IMR-90 (cell line): ENCODE data around the gene TM7SF3. TPM values are rescaled to one million over a fixed set of nuclear protein-coding genes. Genes with fewer than 3 reads are reported as not detected.

ENCODE experiments used
- ATAC-seq: fragments of 200-7000 bp; cut with Tn5 transposase; 2 replicates; pipeline ENCODE4 v1.9.1; 2020; ENCODE audit warnings: low read depth, mild to moderate bottlenecking, moderate library complexity
- BruUV-seq: library from RNA; stranded (reverse); fragments of 400-500 nt; replicated peaks from 2 replicates; lab custom pipeline; 2021; lab: Mats Ljungman, UMichigan
- CTCF ChIA-PET: fragments of 300-600 bp; formaldehyde crosslinking; extraction: SDS; loops from one replicate; lab custom pipeline; 2021; ENCODE audit warnings: antibody characterized with exemption; lab: Yijun Ruan, JAX
- POLR2A ChIA-PET: fragments of 300-600 bp; sonication (Branson Sonifier 250); formaldehyde crosslinking; loops from one replicate; lab custom pipeline; 2022; ENCODE audit warnings: antibody characterized with exemption; ENCODE audit not compliant: unreplicated experiment; lab: Charles Lee
- DNase-seq: peaks from one replicate; pipeline ENCODE4 v3.0.0; 2013
- H2AFZ ChIP-seq: replicated peaks from 2 replicates; pipeline ENCODE3; 2013; ENCODE audit warnings: low read length, mild to moderate bottlenecking; ENCODE audit not compliant: poor library complexity
- H2AK5ac ChIP-seq: 2 replicates; pipeline ENCODE4 v1.6.1; 2013; ENCODE audit warnings: low read depth, low read length, inconsistent platforms
- H2AK9ac ChIP-seq: replicated peaks from 2 replicates; pipeline ENCODE3; 2013; ENCODE audit warnings: mild to moderate bottlenecking, low read depth, low read length, moderate library complexity; ENCODE audit not compliant: poor library complexity
- H2BK120ac ChIP-seq: 2 replicates; pipeline ENCODE4 v1.6.1; 2013; ENCODE audit warnings: low read depth, low read length, inconsistent platforms
- H2BK15ac ChIP-seq: 3 replicates; pipeline ENCODE4 v1.6.1; 2013; ENCODE audit warnings: low read depth, low read length, inconsistent platforms
- H2BK20ac ChIP-seq: 2 replicates; pipeline ENCODE4 v1.6.1; 2013; ENCODE audit warnings: low read depth, mild to moderate bottlenecking, inconsistent platforms, low read length, moderate library complexity
- H2BK5ac ChIP-seq: 2 replicates; pipeline ENCODE4 v1.6.1; 2013; ENCODE audit warnings: mild to moderate bottlenecking, low read depth, low read length, inconsistent platforms; ENCODE audit not compliant: poor library complexity, severe bottlenecking
- H3K14ac ChIP-seq: replicated peaks from 2 replicates; pipeline ENCODE4 v1.6.1; 2013; ENCODE audit warnings: low read depth, low read length, inconsistent platforms
- H3K18ac ChIP-seq: 2 replicates; pipeline ENCODE4 v1.6.1; 2013; ENCODE audit warnings: low read depth, low read length, control low read depth
- H3K23ac ChIP-seq: 2 replicates; pipeline ENCODE4 v1.6.1; 2013; ENCODE audit warnings: low read depth, low read length, inconsistent platforms
- H3K27ac ChIP-seq: 2 replicates; pipeline ENCODE4 v1.5.1; 2013; ENCODE audit warnings: mild to moderate bottlenecking, control low read depth, low read length; ENCODE audit not compliant: insufficient read depth
- H3K27me3 ChIP-seq: 2 replicates; pipeline ENCODE4 v1.6.1; 2013; ENCODE audit warnings: low read length; ENCODE audit not compliant: control insufficient read depth, insufficient read depth
- H3K36me3 ChIP-seq: 2 replicates; pipeline ENCODE4 v1.6.1; 2013; ENCODE audit warnings: low read length, mixed read lengths; ENCODE audit not compliant: control insufficient read depth, insufficient read depth
- H3K4ac ChIP-seq: 2 replicates; pipeline ENCODE4 v1.6.1; 2013; ENCODE audit warnings: low read depth, low read length, inconsistent platforms
- H3K4me1 ChIP-seq: 2 replicates; pipeline ENCODE4 v1.6.1; 2013; ENCODE audit warnings: low read length, mixed read lengths; ENCODE audit not compliant: control insufficient read depth, insufficient read depth
- H3K4me2 ChIP-seq: 2 replicates; pipeline ENCODE4 v1.6.1; 2013; ENCODE audit warnings: low read depth, mild to moderate bottlenecking, control low read depth, low read length, moderate library complexity
- H3K4me3 ChIP-seq: 2 replicates; pipeline ENCODE4 v1.5.1; 2013; ENCODE audit warnings: low read depth, mild to moderate bottlenecking, control low read depth, low read length, moderate library complexity; ENCODE audit not compliant: insufficient read depth
- H3K56ac ChIP-seq: 2 replicates; pipeline ENCODE4 v1.6.1; 2013; ENCODE audit warnings: low read length, inconsistent platforms; ENCODE audit not compliant: insufficient read depth; ENCODE audit errors: extremely low read depth
- H3K79me1 ChIP-seq, 2 experiments: 2 replicates each; pipeline ENCODE4 v1.6.1; 2013; ENCODE audit warnings: low read length in 2 of 2, inconsistent platforms in 1 of 2, low read depth in 1 of 2
- H3K9ac ChIP-seq: 2 replicates; pipeline ENCODE4 v1.6.1; 2013; ENCODE audit warnings: low read depth, low read length, control low read depth
- H3K9me1 ChIP-seq: 2 replicates; pipeline ENCODE4 v1.6.1; 2013; ENCODE audit warnings: low read length, inconsistent platforms; ENCODE audit not compliant: insufficient read depth
- H3K9me3 ChIP-seq: 2 replicates; pipeline ENCODE4 v1.6.1; 2013; ENCODE audit warnings: low read length; ENCODE audit not compliant: control insufficient read depth, insufficient read depth
- H4K20me1 ChIP-seq: 2 replicates; pipeline ENCODE4 v1.6.1; 2013; ENCODE audit warnings: low read length, inconsistent platforms; ENCODE audit not compliant: insufficient read depth
- H4K5ac ChIP-seq: 2 replicates; pipeline ENCODE4 v1.6.1; 2013; ENCODE audit warnings: mild to moderate bottlenecking, low read depth, low read length, control low read depth
- H4K8ac ChIP-seq, 2 experiments: 2 replicates each; pipeline ENCODE4 v1.6.1; 2013; ENCODE audit warnings: low read depth in 2 of 2, low read length in 2 of 2, control low read depth in 1 of 2, inconsistent platforms in 1 of 2
- H4K91ac ChIP-seq: 2 replicates; pipeline ENCODE4 v1.6.1; 2013; ENCODE audit warnings: low read depth, low read length, inconsistent platforms; ENCODE audit not compliant: insufficient read depth
- CHD1 ChIP-seq: IDR thresholded peaks from 2 replicates; pipeline ENCODE4 v1.6.1; 2012; ENCODE audit warnings: low read depth, low read length, improper control_type of control experiment
- RAD21 ChIP-seq: IDR thresholded peaks from 2 replicates; pipeline ENCODE4 v1.6.1; 2012; ENCODE audit warnings: low read length, improper control_type of control experiment
- whole genome bisulfite sequencing, 2 experiments: methylation state at CpG; one replicate each; pipeline versions ENCODE4 v1.1.5 to v1.1.7; 2013; ENCODE audit warnings: missing lambda C conversion rate in 2 of 2; ENCODE audit not compliant: insufficient read length in 1 of 2; ENCODE audit errors: extremely low coverage in 2 of 2; 5-methylcytosine and 5-hydroxymethylcytosine counted together
- dilution Hi-C: fragments of 300-500 bp; cut with HindIII; formaldehyde crosslinking; loops from one replicate; pipeline ENCODE4 v1.14.3; 2018; ENCODE audit warnings: low sequenced_read_pairs; ENCODE audit not compliant: unreplicated experiment
- in situ Hi-C: fragments of 300-500 bp; cut with MboI; formaldehyde crosslinking; loops from 3 replicates; pipeline ENCODE4 v1.14.3; 2019; ENCODE audit warnings: low sequenced_read_pairs, inconsistent platforms, mixed read lengths
- intact Hi-C: fragments of 100-400 bp; cut with micrococcal nuclease; formaldehyde crosslinking; loops from 2 replicates; pipeline ENCODE4 v1.10.0; 2022
- polyA plus RNA-seq, 3 experiments: library from polyadenylated mRNA; depleted of rRNA; stranded (reverse); fragments of >200 nt; gene quantifications; 2 replicates each; pipeline ENCODE4 v1.2.3, GENCODE V29; 2012; ENCODE audit warnings: low replicate concordance in 1 of 3
- total RNA-seq: library from RNA; depleted of rRNA; stranded (reverse); fragments of >200 nt; gene quantifications from 2 replicates; pipeline ENCODE4 v1.2.3, GENCODE V29; 2012

TM7SF3 gene
- total and polyA plus RNA-seq, 2 of the 4 experiments (the other 2 are of a cell fraction), result 35.3 to 46.6 TPM

GRCh38 chr12:26954027-26954426 lies 60.2 kb downstream of the TM7SF3 start:
- ATAC-seq, result no peak
- Histone ChIP-seq H3K27me3 (no peaks in the 10 kb centered on the region), H2AK9ac (no peak overlapping the region), H3K9ac (no peak overlapping the region), H3K56ac (no peak overlapping the region), H2BK5ac (no peak overlapping the region), H2BK120ac (no peak overlapping the region), H3K18ac (no peak overlapping the region), H3K14ac (no peak overlapping the region), H4K20me1 (peaks cover 12% of the 10 kb centered on the region), H3K4me1 (no peaks in the 10 kb centered on the region), H4K8ac (no peak overlapping the region), H3K4ac (no peak overlapping the region), H3K9me1 (peaks cover 2% of the 10 kb centered on the region; the same call in 1 of the 2 replicates), H3K4me3 (no peak overlapping the region), H2AK5ac (no peak overlapping the region), H3K9me3 (0 out of 2 replicates have a peak, but pooled peaks cover 2% of the 10 kb centered on the region), H3K23ac (no peak overlapping the region), H3K27ac (no peak overlapping the region), H4K5ac (no peak overlapping the region), H3K36me3 (peaks cover 9% of the 10 kb centered on the region), H4K91ac (no peak overlapping the region), H3K79me1 (peaks cover 23 to 29% of the 10 kb centered on the region in 2 experiments), H3K4me2 (no peak overlapping the region), H2BK20ac (no peak overlapping the region), H2AFZ (no peak overlapping the region), H2BK15ac (no peak overlapping the region)
- no CpG with 5 or more reads among the region's 4 CpGs for WGBS, 2 experiments
- in situ Hi-C loops, result no loop called here
- dilution Hi-C loops, result no loop called here
- no peak for DNase-seq
- POLR2A ChIA-PET, result interaction anchor here (0.6 kb wide), 1 partner anchor 1305 kb away, joined by 3 read pairs; no protein-coding TSS in a partner anchor
- BruUV-seq, result no TSS peak
- TF ChIP-seq RAD21, result no peak
- TF ChIP-seq CHD1, result no peak
- CTCF ChIA-PET, result no interaction called here
- intact Hi-C loops, result no loop called here
